ENCODE results near the gene SLC12A6. TPM values are rescaled to one million over a fixed set of nuclear protein-coding genes. Genes with fewer than 3 reads are reported as not detected.

SLC12A6 gene
- total RNA-seq, 1 experiment from 2014 or later, result 15.1 TPM

GRCh38 chr15:34284937-34285336 is 52.6 kb downstream of the SLC12A6 start:
- no TSS peak for BruUV-seq (replicated peaks)
- POLR2A ChIA-PET, result no interaction called here

GRCh38 chr15:34282384-34282783 is 55.2 kb downstream of the SLC12A6 start:
- Histone ChIP-seq H3K9me2 (ENCODE audit: insufficient read depth) (no peaks in the 10 kb centered on the region), H3K9me3 (ENCODE audit: control insufficient read depth in 1 of 2, insufficient read depth in 1 of 2, low read depth in 1 of 2, low read length in 2 of 2) (no peaks in the 10 kb centered on the region), H3K4me1 (ENCODE audit: control insufficient read depth in 1 of 2, insufficient read depth in 2 of 2, low read length in 2 of 2) (no peaks in the 10 kb centered on the region), H3K4me3 (replicated peaks in 1 of 2; ENCODE audit: low read depth in 1 of 2, low read length in 2 of 2) (no peak overlapping the region), H3K79me2 (ENCODE audit: insufficient read depth, low read length) (no peaks in the 10 kb centered on the region), H3K27ac (ENCODE audit: low read depth, low read length) (no peak overlapping the region), H3K27me3 (ENCODE audit: insufficient read depth, low read length) (no peaks in the 10 kb centered on the region), H4K20me1 (ENCODE audit: insufficient read depth) (no peaks in the 10 kb centered on the region), H3K4me2 (ENCODE audit: low read length) (no peak overlapping the region), H3K36me3 (ENCODE audit: control insufficient read depth in 1 of 2, insufficient read depth in 2 of 2, low read length in 2 of 2) (no peaks in the 10 kb centered on the region), H2AFZ (ENCODE audit: low read depth, low read length, poor library complexity, severe bottlenecking) (no peak overlapping the region), H3K9ac (ENCODE audit: low read length) (no peak overlapping the region)
- ATAC-seq (no peak), DNase-seq (ENCODE audit: low read depth, low spot score) (no peak)
- ChIA-PET POLR2A (no interaction called here), RAD21 (ENCODE audit: low non-redundant PET in 1 of 2, low total read pairs in 2 of 2, uncharacterized antibody in 2 of 2, unreplicated experiment in 2 of 2) (no interaction called here), CTCF (no interaction called here)
- intact Hi-C loops (cut with micrococcal nuclease), result no loop called here
- no TSS peak for BruUV-seq (replicated peaks)
- TF ChIP-seq, protein P1, sequence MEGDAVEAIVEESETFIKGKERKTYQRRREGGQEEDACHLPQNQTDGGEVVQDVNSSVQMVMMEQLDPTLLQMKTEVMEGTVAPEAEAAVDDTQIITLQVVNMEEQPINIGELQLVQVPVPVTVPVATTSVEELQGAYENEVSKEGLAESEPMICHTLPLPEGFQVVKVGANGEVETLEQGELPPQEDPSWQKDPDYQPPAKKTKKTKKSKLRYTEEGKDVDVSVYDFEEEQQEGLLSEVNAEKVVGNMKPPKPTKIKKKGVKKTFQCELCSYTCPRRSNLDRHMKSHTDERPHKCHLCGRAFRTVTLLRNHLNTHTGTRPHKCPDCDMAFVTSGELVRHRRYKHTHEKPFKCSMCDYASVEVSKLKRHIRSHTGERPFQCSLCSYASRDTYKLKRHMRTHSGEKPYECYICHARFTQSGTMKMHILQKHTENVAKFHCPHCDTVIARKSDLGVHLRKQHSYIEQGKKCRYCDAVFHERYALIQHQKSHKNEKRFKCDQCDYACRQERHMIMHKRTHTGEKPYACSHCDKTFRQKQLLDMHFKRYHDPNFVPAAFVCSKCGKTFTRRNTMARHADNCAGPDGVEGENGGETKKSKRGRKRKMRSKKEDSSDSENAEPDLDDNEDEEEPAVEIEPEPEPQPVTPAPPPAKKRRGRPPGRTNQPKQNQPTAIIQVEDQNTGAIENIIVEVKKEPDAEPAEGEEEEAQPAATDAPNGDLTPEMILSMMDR (IDR thresholded peaks at IDR 0.05 in 2 of 3, conservative IDR thresholded peaks at IDR 0.05 in 1 of 3; ENCODE audit: borderline replicate concordance in 1 of 3, insufficient read depth in 1 of 3, low read depth in 2 of 3, low read length in 2 of 3), result no peak
- TF ChIP-seq JUND (IDR thresholded peaks at IDR 0.05) (no peak), ZNF274 (IDR thresholded peaks at IDR 0.05; ENCODE audit: low read depth, low read length) (no peak), CEBPB (IDR thresholded peaks at IDR 0.05; ENCODE audit: low read depth) (no peak), EZH2phosphoT487 (IDR thresholded peaks at IDR 0.05; ENCODE audit: borderline replicate concordance) (no peak), ELF1 (IDR thresholded peaks at IDR 0.05; ENCODE audit: borderline replicate concordance, low read depth) (no peak), SP1 (IDR thresholded peaks at IDR 0.05; ENCODE audit: low read depth) (no peak), YY1 (IDR thresholded peaks at IDR 0.05; ENCODE audit: extremely low read depth, insufficient replicate concordance, low read depth, low read length) (no peak), SIN3A (IDR thresholded peaks at IDR 0.05; ENCODE audit: low read depth) (no peak), FOSL1 (IDR thresholded peaks at IDR 0.05; ENCODE audit: low read depth) (no peak), TCF7L2 (IDR thresholded peaks at IDR 0.05; ENCODE audit: borderline replicate concordance, extremely low read depth, insufficient read depth, insufficient read length) (no peak), EGR1 (IDR thresholded peaks at IDR 0.05; ENCODE audit: low read depth) (no peak), POLR2A (IDR thresholded peaks at IDR 0.05; ENCODE audit: borderline replicate concordance, extremely low read depth, insufficient read depth, insufficient read length) (no peak), POLR2AphosphoS5 (IDR thresholded peaks at IDR 0.05; ENCODE audit: low read depth, low read length) (no peak), ZFX (IDR thresholded peaks at IDR 0.05) (no peak), CBX3 (IDR thresholded peaks at IDR 0.05; ENCODE audit: low read depth) (no peak)
- TF ChIP-seq, protein P2, sequence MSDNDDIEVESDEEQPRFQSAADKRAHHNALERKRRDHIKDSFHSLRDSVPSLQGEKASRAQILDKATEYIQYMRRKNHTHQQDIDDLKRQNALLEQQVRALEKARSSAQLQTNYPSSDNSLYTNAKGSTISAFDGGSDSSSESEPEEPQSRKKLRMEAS (IDR thresholded peaks at IDR 0.05), result no peak
- TF ChIP-seq, protein P3, sequence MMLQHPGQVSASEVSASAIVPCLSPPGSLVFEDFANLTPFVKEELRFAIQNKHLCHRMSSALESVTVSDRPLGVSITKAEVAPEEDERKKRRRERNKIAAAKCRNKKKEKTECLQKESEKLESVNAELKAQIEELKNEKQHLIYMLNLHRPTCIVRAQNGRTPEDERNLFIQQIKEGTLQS (IDR thresholded peaks at IDR 0.05), result no peak

More at GRCh38 chr15:34284937-34285336, 52.6 kb downstream of the SLC12A6 start:
- Histone ChIP-seq H3K4me2 (ENCODE audit: low read length) (no peak overlapping the region), H2AFZ (ENCODE audit: low read depth, low read length, poor library complexity, severe bottlenecking) (no peak overlapping the region), H3K9ac (ENCODE audit: low read length) (no peak overlapping the region), H3K27me3 (ENCODE audit: insufficient read depth, low read length) (no peaks in the 10 kb centered on the region), H3K4me3 (replicated peaks in 1 of 2; ENCODE audit: low read depth in 1 of 2, low read length in 2 of 2) (no peak overlapping the region), H3K9me2 (ENCODE audit: insufficient read depth) (no peaks in the 10 kb centered on the region), H3K27ac (ENCODE audit: low read depth, low read length) (no peak overlapping the region), H3K4me1 (ENCODE audit: control insufficient read depth in 1 of 2, insufficient read depth in 2 of 2, low read length in 2 of 2) (no peaks in the 10 kb centered on the region), H3K79me2 (ENCODE audit: insufficient read depth, low read length) (no peaks in the 10 kb centered on the region), H3K36me3 (ENCODE audit: control insufficient read depth in 1 of 2, insufficient read depth in 2 of 2, low read length in 2 of 2) (no peaks in the 10 kb centered on the region), H3K9me3 (ENCODE audit: control insufficient read depth in 1 of 2, insufficient read depth in 1 of 2, low read depth in 1 of 2, low read length in 2 of 2) (no peaks in the 10 kb centered on the region), H4K20me1 (ENCODE audit: insufficient read depth) (no peaks in the 10 kb centered on the region)
- CTCF ChIA-PET, result no interaction called here
- RAD21 ChIA-PET (ENCODE audit: low non-redundant PET in 1 of 2, low total read pairs in 2 of 2, uncharacterized antibody in 2 of 2, unreplicated experiment in 2 of 2), result no interaction called here
- TF ChIP-seq EGR1 (IDR thresholded peaks at IDR 0.05; ENCODE audit: low read depth), result no peak
- ATAC-seq (no peak), DNase-seq (ENCODE audit: low read depth, low spot score) (no peak)
- intact Hi-C loops (cut with micrococcal nuclease), result no loop called here
